K562 (cell line): ENCODE data around the gene PAX8. TPM values are rescaled to one million over a fixed set of nuclear protein-coding genes. Genes with fewer than 3 reads are reported as not detected.

Source experiments
- ATF7 ChIP-seq: fragments of 450-650 bp; IDR thresholded peaks from 2 replicates; pipeline ENCODE4 v1.7.1; 2014; ENCODE audit warnings: mild to moderate bottlenecking, moderate library complexity
- ELF4 ChIP-seq: fragments of 450-650 bp; formaldehyde crosslinking; IDR thresholded peaks from 2 replicates; pipeline ENCODE4 v1.4.0; 2022; ENCODE audit warnings: missing genetic modification characterization
- EP400 ChIP-seq: fragments of 450-650 bp; IDR thresholded peaks from 2 replicates; pipeline ENCODE4 v1.6.1; 2017; ENCODE audit warnings: antibody characterized with exemption, mild to moderate bottlenecking, moderate library complexity
- GABPB1 ChIP-seq: sonication (generic); formaldehyde crosslinking; IDR thresholded peaks from 2 replicates; pipeline ENCODE4 v1.8.0; 2022; ENCODE audit warnings: mild to moderate bottlenecking, missing genetic modification reagents
- HBP1 ChIP-seq: fragments of 450-650 bp; formaldehyde crosslinking; IDR thresholded peaks from 2 replicates; pipeline ENCODE4 v1.4.0; 2022; ENCODE audit warnings: missing genetic modification characterization
- HDAC1 ChIP-seq, 2 experiments: fragments of 450-650 bp; IDR thresholded peaks; 2 replicates each; pipeline ENCODE4 v1.6.1; 2016 to 2017; ENCODE audit warnings: inconsistent platforms in 1 of 2, mild to moderate bottlenecking in 1 of 2, moderate library complexity in 1 of 2
- HDGF ChIP-seq: fragments of 450-650 bp; IDR thresholded peaks from 2 replicates; pipeline ENCODE4 v1.6.1; 2016
- NFRKB ChIP-seq: fragments of 450-650 bp; IDR thresholded peaks from 2 replicates; pipeline ENCODE4 v1.6.1; 2016; ENCODE audit warnings: low read depth
- PHF20 ChIP-seq: fragments of 450-650 bp; IDR thresholded peaks from 2 replicates; pipeline ENCODE4 v1.6.1; 2018; ENCODE audit not compliant: partially characterized antibody
- PML ChIP-seq: IDR thresholded peaks from 2 replicates; pipeline ENCODE4 v1.6.1; 2012; ENCODE audit warnings: low read length, inconsistent platforms
- POLR2A ChIP-seq: fragments of 450-650 bp; conservative IDR thresholded peaks from 2 replicates; pipeline ENCODE4 v1.6.1; 2016
- RBFOX2 ChIP-seq: fragments of 200-400 bp; formaldehyde crosslinking; IDR thresholded peaks from 2 replicates; pipeline ENCODE4 v1.6.1; 2017; ENCODE audit warnings: low read depth, mild to moderate bottlenecking, low read length, moderate library complexity
- SAP30 ChIP-seq: fragments of 200-600 bp; sonication (generic); IDR thresholded peaks from 2 replicates; pipeline ENCODE4 v1.6.1; 2012; ENCODE audit warnings: borderline replicate concordance, low read depth, mild to moderate bottlenecking, moderate library complexity, low read length, control low read depth, inconsistent platforms; ENCODE audit not compliant: insufficient read depth, poor library complexity, severe bottlenecking
- SREBF2 ChIP-seq: sonication (generic); formaldehyde crosslinking; IDR thresholded peaks from 2 replicates; pipeline ENCODE4 v1.4.0; 2020; ENCODE audit warnings: mild to moderate bottlenecking, missing genetic modification reagents
- SUPT5H ChIP-seq: fragments of 450-650 bp; IDR thresholded peaks from 2 replicates; pipeline ENCODE4 v1.6.1; 2016
- TAF1 ChIP-seq: IDR thresholded peaks from 2 replicates; pipeline ENCODE4 v1.6.1; 2011; ENCODE audit warnings: mild to moderate bottlenecking, low read length, moderate library complexity; ENCODE audit not compliant: insufficient read depth, control insufficient read depth, severe bottlenecking; ENCODE audit errors: extremely low read depth
- TAF9B ChIP-seq: fragments of 450-650 bp; IDR thresholded peaks from 2 replicates; pipeline ENCODE4 v1.6.1; 2018; ENCODE audit warnings: mild to moderate bottlenecking; ENCODE audit not compliant: partially characterized antibody
- TEAD1 ChIP-seq, 2 experiments: fragments of 450-650 bp in 1 of 2; sonication (generic) in 1 of 2; formaldehyde crosslinking; IDR thresholded peaks; 2 replicates each; pipeline versions ENCODE4 v1.4.0 to v1.8.0; 2020 to 2022; ENCODE audit warnings: mild to moderate bottlenecking in 2 of 2, missing genetic modification reagents in 1 of 2
- TFAP4 ChIP-seq: sonication (generic); formaldehyde crosslinking; IDR thresholded peaks from 2 replicates; pipeline ENCODE4 v1.8.0; 2022; ENCODE audit warnings: missing genetic modification reagents, mild to moderate bottlenecking, moderate library complexity, borderline replicate concordance
- THAP12 ChIP-seq: fragments of 250-450 bp; sonication (Bioruptor Pico); IDR thresholded peaks from 2 replicates; pipeline ENCODE4 v1.9.0; 2021; ENCODE audit warnings: mild to moderate bottlenecking, inconsistent platforms
- ZBTB17 ChIP-seq: fragments of 450-650 bp; formaldehyde crosslinking; IDR thresholded peaks from 2 replicates; pipeline ENCODE4 v1.4.0; 2020; ENCODE audit warnings: mild to moderate bottlenecking
- polyA plus RNA-seq, 8 experiments: library from polyadenylated mRNA; depleted of rRNA in 4 of 8; stranded (reverse) in 5 of 8; unstranded in 3 of 8; fragments of >200 nt; fragmentation: Nextera tagmentation in 2 of 8; fragmentation: Illumina TruSeq in 1 of 8; extraction: Ambion mirVana in 2 of 8; extraction: Trizol in 1 of 8; gene quantifications; 2 replicates each; pipeline versions ENCODE4 v1.2.1 to v1.2.3, GENCODE V29; 2011 to 2014; ENCODE audit warnings: inconsistent platforms in 1 of 8, missing spikeins in 1 of 8
- total RNA-seq, 7 experiments: library from RNA; depleted of rRNA in 6 of 7; stranded (reverse); fragments of >200 nt in 6 of 7; fragmentation: Illumina TruSeq in 2 of 7; extraction: Trizol in 2 of 7; gene quantifications; 2 replicates each; pipeline versions ENCODE4 v1.2.1 to v1.2.3, GENCODE V29; 2011 to 2021; ENCODE audit warnings: low replicate concordance in 1 of 7

The PAX8 gene
- total and polyA plus RNA-seq, 9 of the 15 experiments (the other 6 are each of a cell fraction or from before 2014, with no cell fraction given): 0.13 to 2.1 (median 0.51) TPM

- TF ChIP-seq TAF9B: peak; percentile 69
- TF ChIP-seq TFAP4 (CRISPR knock-in tag): peak; percentile 20; the same call in 1 of the 2 replicates
- TF ChIP-seq TAF1: peak; percentile 61
- peak; percentile 46; the same call in 1 of the 2 replicates for TF ChIP-seq PML
- TF ChIP-seq RBFOX2: peak; percentile 81
- peak; percentile 37; the same call in 1 of the 2 replicates for TF ChIP-seq GABPB1
- peak in 1 of 2 experiments; percentile 85; a peak in 2 of 4 replicates for TF ChIP-seq HDAC1 (IDR thresholded peaks at IDR 0.05)
- TF ChIP-seq SREBF2 (CRISPR knock-in tag): 0 out of 2 replicates have a peak, but pooled peaks have one; percentile 53
- peak; percentile 95 for TF ChIP-seq SUPT5H
- peak; percentile 52 for TF ChIP-seq THAP12
- TF ChIP-seq PHF20: peak; percentile 49
- TF ChIP-seq POLR2A: peak; percentile 94
- peak; percentile 50 for TF ChIP-seq SAP30
- TF ChIP-seq NFRKB: 0 out of 2 replicates have a peak, but pooled peaks have one; percentile 53
- peak; percentile 56; the same call in 1 of the 2 replicates for TF ChIP-seq ATF7
- TF ChIP-seq ELF4 (CRISPR knock-in tag): peak; percentile 83; the same call in 1 of the 2 replicates
- 0 out of 4 replicates have a peak, but pooled peaks of 1 of the 2 experiments have one; percentile 12 for TF ChIP-seq TEAD1 (CRISPR knock-in tag; IDR thresholded peaks at IDR 0.05)
- 0 out of 2 replicates have a peak, but pooled peaks have one; percentile 60 for TF ChIP-seq HBP1 (CRISPR knock-in tag)
- peak; percentile 85; the same call in 1 of the 2 replicates for TF ChIP-seq HDGF
- TF ChIP-seq ZBTB17: peak; percentile 55; the same call in 1 of the 2 replicates
- TF ChIP-seq EP400: peak; percentile 88; the same call in 1 of the 2 replicates
Observed at GRCh38 chr2:113235347-113236226, 43.1 kb downstream of the PAX8 start (continued).
